ENCODE results near the gene EHD4.

EHD4 gene

DNA sequence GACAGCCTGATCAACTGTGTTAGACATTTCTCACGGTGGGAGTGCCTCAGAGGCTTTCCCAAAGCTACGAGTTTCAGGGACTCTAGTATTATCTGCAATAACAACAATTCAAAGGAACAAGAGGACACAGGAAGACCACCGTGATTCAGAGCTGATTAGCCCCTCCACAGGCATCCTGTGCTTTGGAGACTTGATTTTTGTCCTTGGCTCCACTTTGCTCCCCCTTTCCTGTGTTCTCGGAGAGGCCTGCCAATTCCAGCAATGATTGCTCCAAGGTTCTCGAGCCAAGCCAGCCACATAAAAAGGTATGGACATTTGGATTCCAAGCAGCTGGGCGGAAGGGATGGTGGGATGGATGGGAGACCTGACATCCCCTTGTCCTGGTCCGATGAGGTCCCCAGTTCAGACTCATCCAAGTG is 14.3 kb downstream of the EHD4 start:
- peaks cover 0 to 1% of the 10 kb centered on the region in 2 experiments; a peak in 1 of 3 replicates for H3K36me3 ChIP-seq (ENCODE audit: control insufficient read depth in 2 of 2, insufficient read depth in 1 of 2, low read length in 2 of 2)
- H3K4me3 ChIP-seq (ENCODE audit: low read depth, low read length), result no peak overlapping the region
- no peak overlapping the region for H3K27ac ChIP-seq (ENCODE audit: extremely low read depth, low read depth, low read length)
- ChIA-PET CTCF (interaction anchor here (0.7 to 1.0 kb wide), 3 partner anchors 9 to 12 kb away, joined by 3 to 4 read pairs (median 4); no protein-coding TSS in a partner anchor), POLR2A (interaction anchor here (2.0 kb wide), 1 partner anchor 14 kb away, joined by 4 read pairs; the partner anchor contains the start of gene EHD4)
- TF ChIP-seq ZNF292 (tag by site-specific recombination; IDR thresholded peaks at IDR 0.05; ENCODE audit: borderline replicate concordance, low read depth), result no peak
- no peak for TF ChIP-seq ZNF223 (tag by site-specific recombination; IDR thresholded peaks at IDR 0.05)
- no peak for TF ChIP-seq ZBTB21 (tag by site-specific recombination; IDR thresholded peaks at IDR 0.05)
- TF ChIP-seq, protein P1, sequence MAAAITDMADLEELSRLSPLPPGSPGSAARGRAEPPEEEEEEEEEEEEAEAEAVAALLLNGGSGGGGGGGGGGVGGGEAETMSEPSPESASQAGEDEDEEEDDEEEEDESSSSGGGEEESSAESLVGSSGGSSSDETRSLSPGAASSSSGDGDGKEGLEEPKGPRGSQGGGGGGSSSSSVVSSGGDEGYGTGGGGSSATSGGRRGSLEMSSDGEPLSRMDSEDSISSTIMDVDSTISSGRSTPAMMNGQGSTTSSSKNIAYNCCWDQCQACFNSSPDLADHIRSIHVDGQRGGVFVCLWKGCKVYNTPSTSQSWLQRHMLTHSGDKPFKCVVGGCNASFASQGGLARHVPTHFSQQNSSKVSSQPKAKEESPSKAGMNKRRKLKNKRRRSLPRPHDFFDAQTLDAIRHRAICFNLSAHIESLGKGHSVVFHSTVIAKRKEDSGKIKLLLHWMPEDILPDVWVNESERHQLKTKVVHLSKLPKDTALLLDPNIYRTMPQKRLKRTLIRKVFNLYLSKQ (tag by site-specific recombination; IDR thresholded peaks at IDR 0.05; ENCODE audit: borderline replicate concordance), result no peak
- no peak for TF ChIP-seq ZNF555 (tag by site-specific recombination; conservative IDR thresholded peaks at IDR 0.05)
- no peaks in the 10 kb centered on the region for H3K9me3 ChIP-seq (ENCODE audit: control insufficient read depth, insufficient read depth, low read depth, low read length)
- peaks cover 10% of the 10 kb centered on the region for H3K4me1 ChIP-seq (ENCODE audit: control insufficient read depth, insufficient read depth, low read length)

DNA sequence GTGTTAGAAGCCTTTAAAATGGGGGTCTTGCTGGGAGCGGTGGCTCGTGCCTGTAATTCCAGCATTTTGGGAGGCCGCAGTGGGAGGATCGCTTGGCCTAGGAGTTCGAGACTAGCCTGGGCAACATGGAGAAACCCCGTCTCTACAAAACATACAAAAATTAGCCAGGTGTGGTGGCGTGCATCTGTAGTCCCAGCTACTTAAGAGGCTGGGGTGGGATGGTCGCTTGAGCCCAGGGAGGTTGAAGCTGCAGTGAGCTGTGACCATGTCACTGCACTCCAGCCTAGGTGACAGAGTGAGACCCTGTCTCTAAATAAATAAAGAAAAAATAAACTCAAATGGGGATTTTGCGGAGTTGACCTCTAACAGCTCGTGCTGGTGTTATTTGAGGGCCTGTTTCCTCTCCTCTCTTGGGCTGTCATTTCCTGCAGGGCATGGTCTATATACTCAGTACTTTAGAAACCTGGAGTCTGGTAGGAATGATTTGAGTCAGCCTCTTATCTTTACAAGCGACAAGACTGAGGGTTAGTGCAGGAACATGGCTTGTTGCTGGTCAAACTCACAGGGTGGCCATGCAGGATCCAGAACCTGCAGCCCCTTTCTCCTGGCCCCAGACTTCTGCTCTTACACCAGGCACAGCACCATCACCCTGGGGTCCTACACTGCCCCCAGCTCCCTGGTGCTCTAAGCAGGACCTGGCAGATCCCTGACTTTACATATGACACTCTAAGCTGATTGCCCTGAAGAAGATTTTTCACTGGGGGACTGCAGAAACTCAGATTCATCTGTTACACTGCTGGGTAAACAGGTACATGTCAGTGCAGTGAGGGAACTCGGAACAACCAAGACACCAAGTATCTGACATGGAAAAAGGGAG is 15.1 kb downstream of the EHD4 start:
- CTCF ChIA-PET, result interaction anchor here (0.8 to 1.0 kb wide), 2 partner anchors 9 to 12 kb away, joined by 4 read pairs; no protein-coding TSS in a partner anchor

DNA sequence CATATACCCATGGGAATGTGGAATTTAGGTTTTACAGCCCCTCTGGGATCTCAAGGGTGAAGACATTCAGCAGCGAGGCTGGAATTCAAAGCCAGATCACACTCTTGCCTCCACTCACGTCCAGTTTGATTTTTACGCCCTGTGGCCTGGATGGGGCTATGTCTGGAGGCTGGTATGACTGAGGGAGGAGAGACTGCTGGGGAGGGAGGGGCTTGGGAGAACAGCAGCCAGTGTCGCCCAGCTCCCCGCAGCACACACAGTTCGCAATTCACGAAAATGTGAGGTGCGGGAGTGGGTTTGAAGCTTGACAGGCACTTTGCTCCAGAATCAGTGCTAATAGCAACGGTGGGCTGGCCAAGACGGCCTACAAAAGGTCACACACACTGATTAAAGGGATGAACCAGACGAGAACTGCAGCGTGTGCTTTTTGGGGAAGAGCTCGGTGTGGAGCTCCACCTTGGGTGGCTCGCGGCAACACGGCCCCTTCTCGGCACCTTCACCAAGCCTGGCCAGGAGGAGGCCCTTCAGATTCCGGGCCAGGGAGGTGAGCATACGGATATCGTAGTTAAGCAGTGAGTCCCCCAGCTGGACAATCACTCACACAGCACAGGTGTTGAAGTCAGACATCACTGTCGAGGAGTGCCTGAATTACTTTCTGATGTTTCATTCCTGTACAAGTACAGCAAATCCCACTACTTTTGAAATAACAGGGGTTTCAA is 16.4 kb downstream of the EHD4 start:
- H3K9me3 ChIP-seq (ENCODE audit: control insufficient read depth, insufficient read depth, low read depth, low read length), result no peaks in the 10 kb centered on the region
- H3K36me3 ChIP-seq (ENCODE audit: control insufficient read depth in 2 of 2, insufficient read depth in 1 of 2, low read length in 2 of 2), result peaks cover 3% of the 10 kb centered on the region in 2 experiments; a peak in 2 of 3 replicates
- no peak overlapping the region for H3K4me3 ChIP-seq (ENCODE audit: low read depth, low read length)
- POLR2A ChIA-PET, result no interaction called here
- H3K27ac ChIP-seq (ENCODE audit: extremely low read depth, low read depth, low read length), result no peak overlapping the region
- peaks cover 3% of the 10 kb centered on the region; the same call in 1 of the 2 replicates for H3K4me1 ChIP-seq (ENCODE audit: control insufficient read depth, insufficient read depth, low read length)
- TF ChIP-seq ZNF777 (tag by site-specific recombination; IDR thresholded peaks at IDR 0.05; ENCODE audit: borderline replicate concordance), result no peak
- TF ChIP-seq ZNF791 (tag by site-specific recombination; IDR thresholded peaks at IDR 0.05), result no peak
- TF ChIP-seq ZNF341 (tag by site-specific recombination; IDR thresholded peaks at IDR 0.05; ENCODE audit: low read depth), result peak; percentile 81
- CTCF ChIA-PET, result interaction anchor here (0.7 kb wide), 1 partner anchor 15 kb away, joined by 3 read pairs; no protein-coding TSS in a partner anchor

More for the DNA sequence above, 15.1 kb downstream of the EHD4 start:
- TF ChIP-seq, protein P2, sequence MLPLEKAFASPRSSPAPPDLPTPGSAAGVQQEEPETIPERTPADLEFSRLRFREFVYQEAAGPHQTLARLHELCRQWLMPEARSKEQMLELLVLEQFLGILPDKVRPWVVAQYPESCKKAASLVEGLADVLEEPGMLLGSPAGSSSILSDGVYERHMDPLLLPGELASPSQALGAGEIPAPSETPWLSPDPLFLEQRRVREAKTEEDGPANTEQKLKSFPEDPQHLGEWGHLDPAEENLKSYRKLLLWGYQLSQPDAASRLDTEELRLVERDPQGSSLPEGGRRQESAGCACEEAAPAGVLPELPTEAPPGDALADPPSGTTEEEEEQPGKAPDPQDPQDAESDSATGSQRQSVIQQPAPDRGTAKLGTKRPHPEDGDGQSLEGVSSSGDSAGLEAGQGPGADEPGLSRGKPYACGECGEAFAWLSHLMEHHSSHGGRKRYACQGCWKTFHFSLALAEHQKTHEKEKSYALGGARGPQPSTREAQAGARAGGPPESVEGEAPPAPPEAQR (tag by site-specific recombination; IDR thresholded peaks at IDR 0.05), result no peak
- TF ChIP-seq ZNF600 (tag by site-specific recombination; IDR thresholded peaks at IDR 0.05) (peak; percentile 80), ZNF335 (tag by site-specific recombination; conservative IDR thresholded peaks at IDR 0.05) (peak; percentile 42; the same call in 1 of the 2 replicates)
- Histone ChIP-seq H3K27ac (ENCODE audit: extremely low read depth, low read depth, low read length) (no peak overlapping the region), H3K36me3 (ENCODE audit: control insufficient read depth in 2 of 2, insufficient read depth in 1 of 2, low read length in 2 of 2) (peaks cover 3% of the 10 kb centered on the region in 2 experiments; a peak in 2 of 3 replicates), H3K4me3 (ENCODE audit: low read depth, low read length) (no peak overlapping the region), H3K4me1 (ENCODE audit: control insufficient read depth, insufficient read depth, low read length) (peaks cover 10% of the 10 kb centered on the region), H3K9me3 (ENCODE audit: control insufficient read depth, insufficient read depth, low read depth, low read length) (no peaks in the 10 kb centered on the region)
- POLR2A ChIA-PET, result no interaction called here

DNA sequence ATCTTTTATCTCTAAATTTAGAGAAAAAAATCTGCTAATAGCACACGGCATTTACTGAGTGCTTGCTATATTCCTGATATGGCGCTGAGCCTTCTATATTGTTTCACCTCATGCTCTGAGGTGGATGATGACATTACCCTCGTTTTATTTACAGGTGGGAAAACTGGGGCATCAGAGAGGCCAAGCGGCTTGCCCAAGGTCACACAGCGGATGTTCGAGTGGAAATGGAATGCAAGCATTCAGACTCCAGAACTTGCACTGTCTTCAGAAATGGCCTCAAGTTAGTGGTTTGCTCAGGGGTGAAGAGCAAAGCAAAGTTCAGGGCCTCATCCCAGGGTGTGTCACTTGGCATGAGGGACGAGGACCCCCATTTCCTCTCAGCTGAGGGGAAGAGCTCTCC is 17.3 kb downstream of the EHD4 start:
- ChIA-PET CTCF (no interaction called here), POLR2A (no interaction called here)
- Histone ChIP-seq H3K4me1 (ENCODE audit: control insufficient read depth, insufficient read depth, low read length) (0 out of 2 replicates have a peak, but pooled peaks cover 2% of the 10 kb centered on the region), H3K36me3 (ENCODE audit: control insufficient read depth in 2 of 2, insufficient read depth in 1 of 2, low read length in 2 of 2) (peaks cover 3 to 9% of the 10 kb centered on the region in 2 experiments; a peak in 2 of 3 replicates), H3K9me3 (ENCODE audit: control insufficient read depth, insufficient read depth, low read depth, low read length) (no peaks in the 10 kb centered on the region), H3K4me3 (ENCODE audit: low read depth, low read length) (no peak overlapping the region), H3K27ac (ENCODE audit: extremely low read depth, low read depth, low read length) (no peak overlapping the region)
- TF ChIP-seq, protein P3, sequence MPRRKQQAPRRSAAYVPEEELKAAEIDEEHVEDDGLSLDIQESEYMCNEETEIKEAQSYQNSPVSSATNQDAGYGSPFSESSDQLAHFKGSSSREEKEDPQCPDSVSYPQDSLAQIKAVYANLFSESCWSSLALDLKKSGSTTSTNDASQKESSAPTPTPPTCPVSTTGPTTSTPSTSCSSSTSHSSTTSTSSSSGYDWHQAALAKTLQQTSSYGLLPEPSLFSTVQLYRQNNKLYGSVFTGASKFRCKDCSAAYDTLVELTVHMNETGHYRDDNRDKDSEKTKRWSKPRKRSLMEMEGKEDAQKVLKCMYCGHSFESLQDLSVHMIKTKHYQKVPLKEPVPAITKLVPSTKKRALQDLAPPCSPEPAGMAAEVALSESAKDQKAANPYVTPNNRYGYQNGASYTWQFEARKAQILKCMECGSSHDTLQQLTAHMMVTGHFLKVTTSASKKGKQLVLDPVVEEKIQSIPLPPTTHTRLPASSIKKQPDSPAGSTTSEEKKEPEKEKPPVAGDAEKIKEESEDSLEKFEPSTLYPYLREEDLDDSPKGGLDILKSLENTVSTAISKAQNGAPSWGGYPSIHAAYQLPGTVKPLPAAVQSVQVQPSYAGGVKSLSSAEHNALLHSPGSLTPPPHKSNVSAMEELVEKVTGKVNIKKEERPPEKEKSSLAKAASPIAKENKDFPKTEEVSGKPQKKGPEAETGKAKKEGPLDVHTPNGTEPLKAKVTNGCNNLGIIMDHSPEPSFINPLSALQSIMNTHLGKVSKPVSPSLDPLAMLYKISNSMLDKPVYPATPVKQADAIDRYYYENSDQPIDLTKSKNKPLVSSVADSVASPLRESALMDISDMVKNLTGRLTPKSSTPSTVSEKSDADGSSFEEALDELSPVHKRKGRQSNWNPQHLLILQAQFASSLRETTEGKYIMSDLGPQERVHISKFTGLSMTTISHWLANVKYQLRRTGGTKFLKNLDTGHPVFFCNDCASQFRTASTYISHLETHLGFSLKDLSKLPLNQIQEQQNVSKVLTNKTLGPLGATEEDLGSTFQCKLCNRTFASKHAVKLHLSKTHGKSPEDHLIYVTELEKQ (tag by site-specific recombination; IDR thresholded peaks at IDR 0.05; ENCODE audit: borderline replicate concordance), result no peak
- no peak for TF ChIP-seq ZIC2 (tag by site-specific recombination; IDR thresholded peaks at IDR 0.05)
- no peak for TF ChIP-seq ZNF433 (tag by site-specific recombination; IDR thresholded peaks at IDR 0.05; ENCODE audit: low read depth)
- no peak for TF ChIP-seq ZNF423 (tag by site-specific recombination; IDR thresholded peaks at IDR 0.05)

Data from HEK293 (cell line).